ENCODE results near the gene SMIM15. TPM values are rescaled to one million over a fixed set of nuclear protein-coding genes. Genes with fewer than 3 reads are reported as not detected.

The SMIM15 gene
- total and polyA plus RNA-seq, 2 of the 13 experiments (the other 11 are each of a cell fraction or from before 2014, with no cell fraction given) = 12.7 to 58.2 TPM

DNA sequence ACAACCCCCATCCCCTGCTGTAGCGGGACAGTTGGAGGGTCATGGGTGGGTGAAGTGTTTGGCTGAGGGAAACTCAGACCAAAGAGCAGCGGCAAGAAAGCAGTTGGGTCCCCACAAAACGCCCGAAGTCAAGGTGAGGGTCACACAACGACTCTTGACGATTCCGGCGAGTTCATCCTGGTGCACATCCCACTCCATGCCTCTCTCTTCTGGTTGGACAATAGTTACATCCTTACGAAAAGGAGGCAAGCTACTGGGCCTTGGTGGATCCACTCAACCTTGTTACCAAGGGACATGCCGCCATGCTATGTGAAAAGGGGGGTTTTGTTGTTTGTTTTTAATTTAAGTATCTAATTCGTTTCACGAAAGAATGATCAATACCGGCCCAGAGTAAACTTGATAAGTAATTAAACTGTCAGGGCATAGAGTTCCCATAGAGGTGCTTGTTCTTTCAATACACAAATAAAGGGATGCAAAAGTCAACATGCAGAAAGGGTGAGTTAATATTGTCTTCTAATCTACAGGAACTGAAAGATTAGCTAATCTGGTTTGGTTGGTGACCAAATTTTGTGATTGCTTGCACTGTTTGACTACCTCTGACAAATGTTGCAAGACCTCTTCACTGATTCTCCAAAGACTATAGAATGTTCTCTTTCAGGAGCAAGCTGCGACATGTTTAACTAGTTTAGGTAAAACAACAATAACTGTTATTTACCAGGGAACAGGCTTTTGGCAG lies 732 bp upstream of the SMIM15 start (continued):
- TF ChIP-seq RFXAP (CRISPR knock-in tag; IDR thresholded peaks at IDR 0.05; ENCODE audit: borderline replicate concordance) (0 out of 2 replicates have a peak, but pooled peaks have one; percentile 6), TARDBP (CRISPR knock-in tag; IDR thresholded peaks at IDR 0.05) (0 out of 2 replicates have a peak, but pooled peaks have one; percentile 3), NRL (CRISPR knock-in tag; IDR thresholded peaks at IDR 0.05; ENCODE audit: borderline replicate concordance) (peak; percentile 1; the same call in 1 of the 2 replicates), ZBTB20 (CRISPR knock-in tag; IDR thresholded peaks at IDR 0.05; ENCODE audit: borderline replicate concordance, low read depth) (0 out of 2 replicates have a peak, but pooled peaks have one; percentile 9), PHB2 (IDR thresholded peaks at IDR 0.05; ENCODE audit: partially characterized antibody) (no peak), IRF2 (CRISPR knock-in tag; IDR thresholded peaks at IDR 0.05) (no peak), KAT2B (IDR thresholded peaks at IDR 0.05; ENCODE audit: borderline replicate concordance, low read depth, low read length) (no peak), ATF7 (IDR thresholded peaks at IDR 0.05) (no peak), ATF7 (CRISPR knock-in tag; IDR thresholded peaks at IDR 0.05) (no peak; the same call in 1 of the 2 replicates), MTA1 (CRISPR knock-in tag; IDR thresholded peaks at IDR 0.05; ENCODE audit: borderline replicate concordance) (no peak), GTF2F1 (IDR thresholded peaks at IDR 0.05; ENCODE audit: low read length) (no peak), KLF9 (CRISPR knock-in tag; IDR thresholded peaks at IDR 0.05; ENCODE audit: low read depth) (no peak), RNF2 (conservative IDR thresholded peaks at IDR 0.05; ENCODE audit: low read depth) (no peak), ELF1 (CRISPR knock-in tag; IDR thresholded peaks at IDR 0.05) (no peak), ZBTB8A (CRISPR knock-in tag; IDR thresholded peaks at IDR 0.05; ENCODE audit: borderline replicate concordance, low read depth) (no peak; the same call in 1 of the 2 replicates), LCORL (IDR thresholded peaks at IDR 0.05) (no peak), LCORL (CRISPR knock-in tag; IDR thresholded peaks at IDR 0.05) (peak; percentile 41), ZHX1 (CRISPR knock-in tag; IDR thresholded peaks at IDR 0.05; ENCODE audit: low read depth) (0 out of 2 replicates have a peak, but pooled peaks have one; percentile 14), ZGPAT (CRISPR knock-in tag; IDR thresholded peaks at IDR 0.05) (peak; percentile 13; the same call in 1 of the 2 replicates), ZNF512B (CRISPR knock-in tag; IDR thresholded peaks at IDR 0.05; ENCODE audit: borderline replicate concordance) (0 out of 2 replicates have a peak, but pooled peaks have one; percentile 43)
- TF ChIP-seq, protein P1, sequence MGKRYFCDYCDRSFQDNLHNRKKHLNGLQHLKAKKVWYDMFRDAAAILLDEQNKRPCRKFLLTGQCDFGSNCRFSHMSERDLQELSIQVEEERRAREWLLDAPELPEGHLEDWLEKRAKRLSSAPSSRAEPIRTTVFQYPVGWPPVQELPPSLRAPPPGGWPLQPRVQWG (CRISPR knock-in tag; IDR thresholded peaks at IDR 0.05; ENCODE audit: borderline replicate concordance, low read depth) = no peak
- TF ChIP-seq, protein P2, sequence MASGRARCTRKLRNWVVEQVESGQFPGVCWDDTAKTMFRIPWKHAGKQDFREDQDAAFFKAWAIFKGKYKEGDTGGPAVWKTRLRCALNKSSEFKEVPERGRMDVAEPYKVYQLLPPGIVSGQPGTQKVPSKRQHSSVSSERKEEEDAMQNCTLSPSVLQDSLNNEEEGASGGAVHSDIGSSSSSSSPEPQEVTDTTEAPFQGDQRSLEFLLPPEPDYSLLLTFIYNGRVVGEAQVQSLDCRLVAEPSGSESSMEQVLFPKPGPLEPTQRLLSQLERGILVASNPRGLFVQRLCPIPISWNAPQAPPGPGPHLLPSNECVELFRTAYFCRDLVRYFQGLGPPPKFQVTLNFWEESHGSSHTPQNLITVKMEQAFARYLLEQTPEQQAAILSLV (CRISPR knock-in tag; IDR thresholded peaks at IDR 0.05; ENCODE audit: borderline replicate concordance) = no peak
